Mammary epithelial cell (primary cell): Measurements from ENCODE around the gene CTDSPL.

ENCODE experiments used
- EZH2 ChIP-seq: IDR thresholded peaks from 2 replicates; pipeline ENCODE4 v1.6.1; 2012; ENCODE audit warnings: low read length, inconsistent platforms, borderline replicate concordance
- TF ChIP-seq, protein P1 (sequence below), 2 donors: IDR thresholded peaks in 1 of 2; conservative IDR thresholded peaks in 1 of 2; 2 replicates each; pipeline ENCODE4 v1.5.1; 2011 to 2012; ENCODE audit warnings: inconsistent platforms in 2 of 2, low read length in 2 of 2, mild to moderate bottlenecking in 2 of 2, control low read depth in 1 of 2, low read depth in 1 of 2; ENCODE audit not compliant: insufficient read depth in 1 of 2; ENCODE audit errors: extremely low read depth in 1 of 2

DNA sequence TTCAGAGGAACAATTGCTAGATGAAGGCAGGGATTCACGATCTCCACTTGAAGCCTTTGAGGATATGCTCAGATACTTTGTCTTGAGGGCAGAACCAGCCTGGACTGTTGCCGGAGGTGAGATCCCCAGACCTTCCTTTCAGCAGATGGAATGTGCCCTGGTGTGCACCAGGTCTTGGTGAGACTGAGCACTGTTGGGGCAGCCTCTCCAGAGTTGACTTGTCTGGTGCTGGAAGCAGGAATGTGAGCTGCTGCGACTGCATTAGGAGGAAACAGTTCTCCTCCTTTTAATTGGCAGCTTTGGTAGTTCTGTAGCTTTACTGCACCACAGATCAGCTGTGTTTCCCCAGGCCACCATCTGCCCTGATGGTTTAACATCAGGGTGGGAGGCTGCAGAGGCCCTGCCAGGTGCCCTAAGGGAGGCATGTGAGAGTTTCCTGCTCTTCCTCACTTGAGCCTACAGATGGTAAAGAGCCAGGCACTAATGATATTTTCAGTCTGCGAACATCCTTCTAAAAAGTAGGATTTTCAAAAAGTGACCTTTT, 58.5 kb downstream of the CTDSPL start:
- TF ChIP-seq, protein P1, sequence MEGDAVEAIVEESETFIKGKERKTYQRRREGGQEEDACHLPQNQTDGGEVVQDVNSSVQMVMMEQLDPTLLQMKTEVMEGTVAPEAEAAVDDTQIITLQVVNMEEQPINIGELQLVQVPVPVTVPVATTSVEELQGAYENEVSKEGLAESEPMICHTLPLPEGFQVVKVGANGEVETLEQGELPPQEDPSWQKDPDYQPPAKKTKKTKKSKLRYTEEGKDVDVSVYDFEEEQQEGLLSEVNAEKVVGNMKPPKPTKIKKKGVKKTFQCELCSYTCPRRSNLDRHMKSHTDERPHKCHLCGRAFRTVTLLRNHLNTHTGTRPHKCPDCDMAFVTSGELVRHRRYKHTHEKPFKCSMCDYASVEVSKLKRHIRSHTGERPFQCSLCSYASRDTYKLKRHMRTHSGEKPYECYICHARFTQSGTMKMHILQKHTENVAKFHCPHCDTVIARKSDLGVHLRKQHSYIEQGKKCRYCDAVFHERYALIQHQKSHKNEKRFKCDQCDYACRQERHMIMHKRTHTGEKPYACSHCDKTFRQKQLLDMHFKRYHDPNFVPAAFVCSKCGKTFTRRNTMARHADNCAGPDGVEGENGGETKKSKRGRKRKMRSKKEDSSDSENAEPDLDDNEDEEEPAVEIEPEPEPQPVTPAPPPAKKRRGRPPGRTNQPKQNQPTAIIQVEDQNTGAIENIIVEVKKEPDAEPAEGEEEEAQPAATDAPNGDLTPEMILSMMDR (conservative IDR thresholded peaks at IDR 0.05 in 1 of 2, IDR thresholded peaks at IDR 0.05 in 1 of 2; ENCODE audit: extremely low read depth in 1 of 2, insufficient read depth in 1 of 2, low read depth in 1 of 2, low read length in 2 of 2): no peak
- no peak for TF ChIP-seq EZH2
